HCT116 (cell line): ENCODE measurements around the gene FN3KRP. TPM values are rescaled to one million over a fixed set of nuclear protein-coding genes. Genes with fewer than 3 reads are reported as not detected.

Source experiments
- ATAC-seq: fragments of 200-7000 bp; cut with Tn5 transposase; 2 replicates; pipeline ENCODE4 v1.9.1; 2020; ENCODE audit warnings: mild to moderate bottlenecking, moderate library complexity
- BruUV-seq: library from RNA; stranded (reverse); fragments of 400-500 nt; replicated peaks from 2 replicates; lab custom pipeline; 2021; lab: Mats Ljungman, UMichigan
- CTCF ChIA-PET: fragments of 300-600 bp; sonication (Branson Sonifier 250); formaldehyde crosslinking; loops from one replicate; lab custom pipeline; 2021; ENCODE audit warnings: antibody characterized with exemption; lab: Charles Lee
- POLR2A ChIA-PET: fragments of 300-600, 350-600 bp; sonication (Branson Sonifier 250); formaldehyde crosslinking; loops from one replicate; lab custom pipeline; 2021; ENCODE audit warnings: antibody characterized with exemption; lab: Charles Lee
- RAD21 ChIA-PET, 2 experiments: fragments of 300-600 bp; sonication (Branson Sonifier 250); formaldehyde crosslinking; loops; one replicate each; lab custom pipeline; 2023; ENCODE audit warnings: low total read pairs in 2 of 2; ENCODE audit not compliant: uncharacterized antibody in 2 of 2, unreplicated experiment in 2 of 2, low non-redundant PET in 1 of 2; lab: Charles Lee
- DNase-seq: peaks from one replicate; pipeline ENCODE4 v3.0.0-alpha.2; 2010; ENCODE audit warnings: low read depth, low spot score
- H2AFZ ChIP-seq: fragments of 200-600 bp; shearing (Covaris generic), sonication (generic); 2 replicates; pipeline ENCODE4 v1.6.1; 2017; ENCODE audit warnings: low read depth, mixed run types, mixed read lengths, antibody characterized with exemption, low read length; ENCODE audit not compliant: poor library complexity, severe bottlenecking
- H3K27ac ChIP-seq: 2 replicates; pipeline ENCODE4 v1.5.1; 2012; ENCODE audit warnings: low read depth, low read length
- H3K27me3 ChIP-seq: fragments of 200-600 bp; sonication (generic); 2 replicates; pipeline ENCODE4 v1.6.1; 2016; ENCODE audit warnings: mixed run types, low read length, mixed read lengths; ENCODE audit not compliant: insufficient read depth
- H3K36me3 ChIP-seq, 2 experiments: fragments of 200-500 bp in 1 of 2; fragments of 200-600 bp in 1 of 2; sonication (Bioruptor generic) in 1 of 2; sonication (generic) in 1 of 2; 2 replicates each; pipeline versions ENCODE4 v1.5.1 to v1.6.1; 2014 to 2016; ENCODE audit warnings: low read length in 2 of 2, inconsistent platforms in 1 of 2, mixed read lengths in 1 of 2, mixed run types in 1 of 2; ENCODE audit not compliant: insufficient read depth in 2 of 2, control insufficient read depth in 1 of 2
- H3K4me1 ChIP-seq, 2 experiments: fragments of 200-600 bp in 1 of 2; sonication (generic) in 1 of 2; 2 replicates each; pipeline versions ENCODE4 v1.5.1 to v1.6.1; 2012 to 2017; ENCODE audit warnings: low read length in 2 of 2, inconsistent platforms in 1 of 2, mild to moderate bottlenecking in 1 of 2, mixed read lengths in 1 of 2, mixed run types in 1 of 2, moderate library complexity in 1 of 2; ENCODE audit not compliant: insufficient read depth in 2 of 2, control insufficient read depth in 1 of 2
- H3K4me2 ChIP-seq: fragments of 200-600 bp; sonication (generic); 2 replicates; pipeline ENCODE4 v1.6.1; 2017; ENCODE audit warnings: mixed run types, low read length, mixed read lengths
- H3K4me3 ChIP-seq, 2 experiments: fragments of 200-600 bp in 1 of 2; sonication (generic) in 1 of 2; replicated peaks in 1 of 2; 2 replicates each; pipeline ENCODE4 v1.5.1; 2011 to 2016; ENCODE audit warnings: low read length in 2 of 2, control low read depth in 1 of 2, low read depth in 1 of 2, mild to moderate bottlenecking in 1 of 2, mixed read lengths in 1 of 2, mixed run types in 1 of 2
- H3K79me2 ChIP-seq: fragments of 200-600 bp; sonication (generic); 2 replicates; pipeline ENCODE4 v1.6.1; 2017; ENCODE audit warnings: mild to moderate bottlenecking, mixed run types, low read length, moderate library complexity, mixed read lengths; ENCODE audit not compliant: insufficient read depth
- H3K9ac ChIP-seq: fragments of 200-600 bp; sonication (generic); 2 replicates; pipeline ENCODE4 v1.6.1; 2016; ENCODE audit warnings: low read length, mixed read lengths
- H3K9me2 ChIP-seq: fragments of 200-600 bp; sonication (generic), shearing (Covaris generic); 2 replicates; pipeline ENCODE4 v1.6.1; 2017; ENCODE audit warnings: mixed run types, mild to moderate bottlenecking, moderate library complexity; ENCODE audit not compliant: insufficient read depth
- H3K9me3 ChIP-seq, 2 experiments: fragments of 200-500 bp in 1 of 2; fragments of 200-600 bp in 1 of 2; sonication (Bioruptor generic) in 1 of 2; sonication (generic) in 1 of 2; 2 replicates each; pipeline ENCODE4 v1.6.1; 2014 to 2017; ENCODE audit warnings: low read length in 2 of 2, mixed read lengths in 2 of 2, inconsistent platforms in 1 of 2, low read depth in 1 of 2, mild to moderate bottlenecking in 1 of 2, mixed run types in 1 of 2, moderate library complexity in 1 of 2; ENCODE audit not compliant: control insufficient read depth in 1 of 2, insufficient read depth in 1 of 2
- H4K20me1 ChIP-seq: fragments of 200-600 bp; sonication (generic), shearing (Covaris generic); 2 replicates; pipeline ENCODE4 v1.6.1; 2017; ENCODE audit warnings: mixed run types, mild to moderate bottlenecking, moderate library complexity; ENCODE audit not compliant: insufficient read depth
- ELF1 ChIP-seq: IDR thresholded peaks from 2 replicates; pipeline ENCODE4 v1.6.1; 2012; ENCODE audit warnings: low read depth, borderline replicate concordance
- RAD21 ChIP-seq: IDR thresholded peaks from 2 replicates; pipeline ENCODE4 v1.6.1; 2012; ENCODE audit warnings: low read depth, mild to moderate bottlenecking
- ZNF274 ChIP-seq: fragments of 200-500 bp; sonication (Bioruptor generic); IDR thresholded peaks from 2 replicates; pipeline ENCODE4 v1.6.1; 2014; ENCODE audit warnings: mild to moderate bottlenecking, low read depth, low read length, inconsistent platforms
- intact Hi-C: fragments of 100-400 bp; cut with micrococcal nuclease; formaldehyde crosslinking; loops from 2 replicates; pipeline ENCODE4 v1.10.0; 2022
- total RNA-seq: library from RNA; stranded (reverse); gene quantifications from one replicate; pipeline ENCODE4 v1.2.1, GENCODE V29; 2021; ENCODE audit not compliant: unreplicated experiment
- TF ChIP-seq, protein P1 (sequence below), 3 experiments: fragments of 200-600 bp in 1 of 3; sonication (generic) in 1 of 3; IDR thresholded peaks in 2 of 3; conservative IDR thresholded peaks in 1 of 3; 2 replicates each; pipeline ENCODE4 v1.5.1; 2012 to 2017; ENCODE audit warnings: low read depth in 2 of 3, low read length in 2 of 3, antibody characterized with exemption in 1 of 3, borderline replicate concordance in 1 of 3, control low read depth in 1 of 3, mild to moderate bottlenecking in 1 of 3, mixed read lengths in 1 of 3, mixed run types in 1 of 3, moderate library complexity in 1 of 3; ENCODE audit not compliant: insufficient read depth in 1 of 3
- TF ChIP-seq, protein P2 (sequence below): IDR thresholded peaks from 2 replicates; pipeline ENCODE4 v1.6.1; 2012; ENCODE audit warnings: low read depth

The FN3KRP gene
- total RNA-seq, 1 experiment from 2014 or later: 35.2 TPM

DNA sequence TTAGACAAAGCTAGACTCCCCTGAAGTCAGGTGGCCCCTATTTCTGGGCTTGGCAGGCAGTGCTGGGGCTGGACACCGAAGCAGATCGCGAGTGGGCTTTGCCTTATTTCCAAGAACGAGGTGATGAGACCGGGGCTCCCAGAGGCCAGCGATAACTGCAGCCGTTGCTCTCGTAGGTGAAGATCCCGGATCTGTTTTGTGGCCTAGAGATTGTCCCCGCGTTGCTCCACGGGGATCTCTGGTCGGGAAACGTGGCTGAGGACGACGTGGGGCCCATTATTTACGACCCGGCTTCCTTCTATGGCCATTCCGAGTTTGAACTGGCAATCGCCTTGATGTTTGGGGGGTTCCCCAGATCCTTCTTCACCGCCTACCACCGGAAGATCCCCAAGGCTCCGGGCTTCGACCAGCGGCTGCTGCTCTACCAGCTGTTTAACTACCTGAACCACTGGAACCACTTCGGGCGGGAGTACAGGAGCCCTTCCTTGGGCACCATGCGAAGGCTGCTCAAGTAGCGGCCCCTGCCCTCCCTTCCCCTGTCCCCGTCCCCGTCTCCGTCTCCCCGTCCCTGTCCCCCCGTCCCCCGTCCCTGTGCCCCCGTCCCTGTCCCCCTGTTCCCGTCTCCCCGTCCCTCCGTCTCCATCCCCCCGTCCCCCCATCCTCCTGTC, 33.9 kb downstream of the FN3KRP start:
- no peak overlapping the region for H3K27ac ChIP-seq
- RAD21 ChIA-PET: no interaction called here
- DNase-seq (no peak), ATAC-seq (no peak)
- POLR2A ChIA-PET: no interaction called here
- H3K9me2 ChIP-seq: no peaks in the 10 kb centered on the region
- intact Hi-C loops: loop anchor here (5.0 kb wide), 3 partner anchors 33 to 728 kb away; partner anchors contain the start of genes CENPX, CYBC1, FN3KRP and LRRC45
- H3K36me3 ChIP-seq: no peaks in the 10 kb centered on the region
- H3K9me3 ChIP-seq: peaks cover 0 to 18% of the 10 kb centered on the region in 2 experiments; a peak in 2 of 4 replicates
- no peak overlapping the region for H2AFZ ChIP-seq
- peaks cover 31% of the 10 kb centered on the region for H3K79me2 ChIP-seq
- H3K4me1 ChIP-seq: peaks cover 18 to 30% of the 10 kb centered on the region in 2 experiments
- no peak overlapping the region for H3K9ac ChIP-seq
- CTCF ChIA-PET: no interaction called here
- no peak overlapping the region for H3K4me2 ChIP-seq
- H3K4me3 ChIP-seq: no peak overlapping the region
- no peaks in the 10 kb centered on the region for H4K20me1 ChIP-seq
- no peaks in the 10 kb centered on the region for H3K27me3 ChIP-seq
- TF ChIP-seq RAD21: no peak
- TF ChIP-seq, protein P1, sequence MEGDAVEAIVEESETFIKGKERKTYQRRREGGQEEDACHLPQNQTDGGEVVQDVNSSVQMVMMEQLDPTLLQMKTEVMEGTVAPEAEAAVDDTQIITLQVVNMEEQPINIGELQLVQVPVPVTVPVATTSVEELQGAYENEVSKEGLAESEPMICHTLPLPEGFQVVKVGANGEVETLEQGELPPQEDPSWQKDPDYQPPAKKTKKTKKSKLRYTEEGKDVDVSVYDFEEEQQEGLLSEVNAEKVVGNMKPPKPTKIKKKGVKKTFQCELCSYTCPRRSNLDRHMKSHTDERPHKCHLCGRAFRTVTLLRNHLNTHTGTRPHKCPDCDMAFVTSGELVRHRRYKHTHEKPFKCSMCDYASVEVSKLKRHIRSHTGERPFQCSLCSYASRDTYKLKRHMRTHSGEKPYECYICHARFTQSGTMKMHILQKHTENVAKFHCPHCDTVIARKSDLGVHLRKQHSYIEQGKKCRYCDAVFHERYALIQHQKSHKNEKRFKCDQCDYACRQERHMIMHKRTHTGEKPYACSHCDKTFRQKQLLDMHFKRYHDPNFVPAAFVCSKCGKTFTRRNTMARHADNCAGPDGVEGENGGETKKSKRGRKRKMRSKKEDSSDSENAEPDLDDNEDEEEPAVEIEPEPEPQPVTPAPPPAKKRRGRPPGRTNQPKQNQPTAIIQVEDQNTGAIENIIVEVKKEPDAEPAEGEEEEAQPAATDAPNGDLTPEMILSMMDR (IDR thresholded peaks at IDR 0.05 in 2 of 3, conservative IDR thresholded peaks at IDR 0.05 in 1 of 3; ENCODE audit: borderline replicate concordance in 1 of 3, insufficient read depth in 1 of 3, low read depth in 2 of 3, low read length in 2 of 3): no peak
- TF ChIP-seq ELF1: no peak
- TF ChIP-seq, protein P2, sequence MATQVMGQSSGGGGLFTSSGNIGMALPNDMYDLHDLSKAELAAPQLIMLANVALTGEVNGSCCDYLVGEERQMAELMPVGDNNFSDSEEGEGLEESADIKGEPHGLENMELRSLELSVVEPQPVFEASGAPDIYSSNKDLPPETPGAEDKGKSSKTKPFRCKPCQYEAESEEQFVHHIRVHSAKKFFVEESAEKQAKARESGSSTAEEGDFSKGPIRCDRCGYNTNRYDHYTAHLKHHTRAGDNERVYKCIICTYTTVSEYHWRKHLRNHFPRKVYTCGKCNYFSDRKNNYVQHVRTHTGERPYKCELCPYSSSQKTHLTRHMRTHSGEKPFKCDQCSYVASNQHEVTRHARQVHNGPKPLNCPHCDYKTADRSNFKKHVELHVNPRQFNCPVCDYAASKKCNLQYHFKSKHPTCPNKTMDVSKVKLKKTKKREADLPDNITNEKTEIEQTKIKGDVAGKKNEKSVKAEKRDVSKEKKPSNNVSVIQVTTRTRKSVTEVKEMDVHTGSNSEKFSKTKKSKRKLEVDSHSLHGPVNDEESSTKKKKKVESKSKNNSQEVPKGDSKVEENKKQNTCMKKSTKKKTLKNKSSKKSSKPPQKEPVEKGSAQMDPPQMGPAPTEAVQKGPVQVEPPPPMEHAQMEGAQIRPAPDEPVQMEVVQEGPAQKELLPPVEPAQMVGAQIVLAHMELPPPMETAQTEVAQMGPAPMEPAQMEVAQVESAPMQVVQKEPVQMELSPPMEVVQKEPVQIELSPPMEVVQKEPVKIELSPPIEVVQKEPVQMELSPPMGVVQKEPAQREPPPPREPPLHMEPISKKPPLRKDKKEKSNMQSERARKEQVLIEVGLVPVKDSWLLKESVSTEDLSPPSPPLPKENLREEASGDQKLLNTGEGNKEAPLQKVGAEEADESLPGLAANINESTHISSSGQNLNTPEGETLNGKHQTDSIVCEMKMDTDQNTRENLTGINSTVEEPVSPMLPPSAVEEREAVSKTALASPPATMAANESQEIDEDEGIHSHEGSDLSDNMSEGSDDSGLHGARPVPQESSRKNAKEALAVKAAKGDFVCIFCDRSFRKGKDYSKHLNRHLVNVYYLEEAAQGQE: no peak
- no peak for TF ChIP-seq ZNF274
- no TSS peak for BruUV-seq
